Measurements from ENCODE around the gene GBA2. TPM values are rescaled to one million over a fixed set of nuclear protein-coding genes. Genes with fewer than 3 reads are reported as not detected.

Gene GBA2
- polyA plus RNA-seq, 1 donor (not counting 4 experiments of a cell fraction or from before 2014, with no cell fraction given): 31.7 TPM

GRCh38 chr9:35712762-35713400, 36.1 kb downstream of the GBA2 start:
- H3K27ac ChIP-seq (ENCODE audit: control insufficient read depth, insufficient read depth, low read length): no peak overlapping the region
- H3K9ac ChIP-seq (ENCODE audit: control insufficient read depth, extremely low read depth, insufficient read depth, low read length): no peak overlapping the region
- H2AFZ ChIP-seq (ENCODE audit: control insufficient read depth, low read length): no peak overlapping the region
- dilution Hi-C loops (cut with MboI; ENCODE audit: extremely low pct_ligation_motif_present, low sequenced_read_pairs): no loop called here
- H3K4me1 ChIP-seq (ENCODE audit: control insufficient read depth, extremely low read depth, insufficient read depth, low read length): no peaks in the 10 kb centered on the region
- H4K20me1 ChIP-seq (ENCODE audit: control insufficient read depth, extremely low read depth, insufficient read depth, low read length): peaks cover 3% of the 10 kb centered on the region
- H3K9me3 ChIP-seq (ENCODE audit: control insufficient read depth, low read depth, low read length): no peaks in the 10 kb centered on the region
- no peak overlapping the region for H3K4me3 ChIP-seq (ENCODE audit: control insufficient read depth in 2 of 3, extremely low read depth in 1 of 3, insufficient read depth in 2 of 3, low read depth in 1 of 3, low read length in 3 of 3)
- TF ChIP-seq EZH2 (IDR thresholded peaks at IDR 0.05; ENCODE audit: low read length) (no peak), CTCF (optimal IDR thresholded peaks at IDR 0.05 in 1 of 3, IDR thresholded peaks at IDR 0.05 in 1 of 3, conservative IDR thresholded peaks at IDR 0.05 in 1 of 3; ENCODE audit: extremely low read depth in 1 of 3, insufficient read depth in 2 of 3, low read length in 3 of 3) (no peak)
- H3K79me2 ChIP-seq (ENCODE audit: control insufficient read depth, insufficient read depth, low read length): no peaks in the 10 kb centered on the region
- no peaks in the 10 kb centered on the region for H3K27me3 ChIP-seq (ENCODE audit: control insufficient read depth, extremely low read depth, insufficient read depth, low read length)
- FAIRE-seq: no peak
- H3K36me3 ChIP-seq (ENCODE audit: control insufficient read depth in 2 of 2, extremely low read depth in 1 of 2, insufficient read depth in 2 of 2, low read length in 2 of 2): peaks cover 64 to 78% of the 10 kb centered on the region in 2 experiments
- no peak for DNase-seq (ENCODE audit: low read depth, low spot score)
- no peaks in the 10 kb centered on the region for H3K9me1 ChIP-seq (ENCODE audit: control insufficient read depth, extremely low read depth, insufficient read depth, low read length)
- no peak overlapping the region for H3K4me2 ChIP-seq (ENCODE audit: control insufficient read depth, extremely low read depth, insufficient read depth, low read depth, low read length)

- H2AFZ ChIP-seq (ENCODE audit: control insufficient read depth, low read length): no peak overlapping the region
- H3K36me3 ChIP-seq (ENCODE audit: control insufficient read depth in 2 of 2, extremely low read depth in 1 of 2, insufficient read depth in 2 of 2, low read length in 2 of 2): peaks cover 60 to 78% of the 10 kb centered on the region in 2 experiments
- no peaks in the 10 kb centered on the region for H3K27me3 ChIP-seq (ENCODE audit: control insufficient read depth, extremely low read depth, insufficient read depth, low read length)
- dilution Hi-C loops (cut with MboI; ENCODE audit: extremely low pct_ligation_motif_present, low sequenced_read_pairs): no loop called here
- no peaks in the 10 kb centered on the region for H3K79me2 ChIP-seq (ENCODE audit: control insufficient read depth, insufficient read depth, low read length)
- no peaks in the 10 kb centered on the region for H3K4me1 ChIP-seq (ENCODE audit: control insufficient read depth, extremely low read depth, insufficient read depth, low read length)
- no peak overlapping the region for H3K9ac ChIP-seq (ENCODE audit: control insufficient read depth, extremely low read depth, insufficient read depth, low read length)
- DNase-seq (ENCODE audit: low read depth, low spot score): no peak
- no peak for TF ChIP-seq CTCF (optimal IDR thresholded peaks at IDR 0.05 in 1 of 3, IDR thresholded peaks at IDR 0.05 in 1 of 3, conservative IDR thresholded peaks at IDR 0.05 in 1 of 3; ENCODE audit: extremely low read depth in 1 of 3, insufficient read depth in 2 of 3, low read length in 3 of 3)
- no peak for TF ChIP-seq EZH2 (IDR thresholded peaks at IDR 0.05; ENCODE audit: low read length)
- H3K9me3 ChIP-seq (ENCODE audit: control insufficient read depth, low read depth, low read length): no peaks in the 10 kb centered on the region
- peaks cover 3% of the 10 kb centered on the region for H4K20me1 ChIP-seq (ENCODE audit: control insufficient read depth, extremely low read depth, insufficient read depth, low read length)
- no peak for FAIRE-seq
- H3K27ac ChIP-seq (ENCODE audit: control insufficient read depth, insufficient read depth, low read length): no peak overlapping the region
- H3K9me1 ChIP-seq (ENCODE audit: control insufficient read depth, extremely low read depth, insufficient read depth, low read length): no peaks in the 10 kb centered on the region
- H3K4me3 ChIP-seq (ENCODE audit: control insufficient read depth in 2 of 3, extremely low read depth in 1 of 3, insufficient read depth in 2 of 3, low read depth in 1 of 3, low read length in 3 of 3): no peak overlapping the region
- no peak overlapping the region for H3K4me2 ChIP-seq (ENCODE audit: control insufficient read depth, extremely low read depth, insufficient read depth, low read depth, low read length)
Measured at GRCh38 chr9:35711501-35712428, 37.3 kb downstream of the GBA2 start.
